Activated CD8-positive, alpha-beta memory T cell treated with anti-CD3 and anti-CD28 coated beads, Interleukin-2, amount 50 U/mL, for 4 hours (primary cell): ENCODE measurements around the gene STAT1.

Experiments used
- DNase-seq: peaks from one replicate; pipeline ENCODE4 v3.0.0-alpha.2; 2020

Gene STAT1

GRCh38 chr2:191030521-191031154, 16.7 kb upstream of the STAT1 start:
- no peak for DNase-seq

GRCh38 chr2:191029280-191029950, 15.4 kb upstream of the STAT1 start:
- DNase-seq: no peak

GRCh38 chr2:191026377-191026776, 12.4 kb upstream of the STAT1 start:
- DNase-seq: no peak

- DNase-seq: no peak
Measured at GRCh38 chr2:191025135-191025534, 11.2 kb upstream of the STAT1 start.

GRCh38 chr2:191023235-191023679, 9.3 kb upstream of the STAT1 start:
- DNase-seq: no peak

- DNase-seq: peak; percentile 31
Measured at GRCh38 chr2:191020742-191021381, 6.9 kb upstream of the STAT1 start.

- DNase-seq: peak; percentile 93
Measured at GRCh38 chr2:191020221-191020741, 6.3 kb upstream of the STAT1 start.

- DNase-seq: no peak
Measured at GRCh38 chr2:191019376-191019775, 5.4 kb upstream of the STAT1 start.

GRCh38 chr2:191018643-191019119, 4.7 kb upstream of the STAT1 start:
- DNase-seq: no peak

- no peak for DNase-seq
Measured at GRCh38 chr2:191018048-191018447, 4.1 kb upstream of the STAT1 start.

GRCh38 chr2:191015831-191016230, 1.9 kb upstream of the STAT1 start:
- no peak for DNase-seq

- no peak for DNase-seq
Measured at GRCh38 chr2:191015239-191015638, 1.3 kb upstream of the STAT1 start.

GRCh38 chr2:191014653-191015020, 666 bp upstream of the STAT1 start:
- no peak for DNase-seq

GRCh38 chr2:191013682-191013931, 364 bp downstream of the STAT1 start:
- DNase-seq: no peak

GRCh38 chr2:191012845-191013681, 908 bp downstream of the STAT1 start:
- no peak for DNase-seq

- no peak for DNase-seq
Measured at GRCh38 chr2:191012346-191012745, 1.6 kb downstream of the STAT1 start.

- DNase-seq: no peak
Measured at GRCh38 chr2:191010887-191011885, 2.8 kb downstream of the STAT1 start.

- DNase-seq: no peak
Measured at GRCh38 chr2:191009541-191010374, 4.2 kb downstream of the STAT1 start.

GRCh38 chr2:191008286-191008685, 5.7 kb downstream of the STAT1 start:
- DNase-seq: no peak

GRCh38 chr2:191006997-191007783, 6.8 kb downstream of the STAT1 start:
- no peak for DNase-seq
